Prostate gland (tissue), 2 donors: ENCODE data around the gene POLR3E. TPM values are rescaled to one million over a fixed set of nuclear protein-coding genes. Genes with fewer than 3 reads are reported as not detected.

ENCODE experiments used
- DNase-seq: peaks from one replicate; pipeline ENCODE4 v3.0.0-alpha.2; 2019; ENCODE audit warnings: low spot score
- H3K27ac ChIP-seq, 2 donors: fragments of 200-600 bp; sonication (generic); 2 replicates each; pipeline ENCODE4 v1.5.1; 2017 to 2019
- H3K27me3 ChIP-seq: fragments of 200-600 bp; sonication (generic); replicated peaks from 2 replicates; pipeline ENCODE4 v1.5.1; 2019; ENCODE audit not compliant: insufficient read depth
- H3K36me3 ChIP-seq, 2 donors: fragments of 200-600 bp; sonication (generic); 1 replicate in 1 of 2; 2 replicates in 1 of 2; pipeline versions ENCODE4 v1.5.1 to v1.8.1; 2017 to 2019
- H3K4me1 ChIP-seq: fragments of 200-600 bp; sonication (generic); replicated peaks from 2 replicates; pipeline ENCODE4 v1.5.1; 2019
- H3K4me3 ChIP-seq, 2 donors: fragments of 200-600 bp; sonication (generic); 2 replicates each; pipeline ENCODE4 v1.5.1; 2017 to 2019
- H3K9me3 ChIP-seq: fragments of 200-600 bp; sonication (generic); 2 replicates; pipeline ENCODE4 v1.5.1; 2017
- CTCF ChIP-seq, 4 experiments: fragments of 200-600 bp in 2 of 4; fragments of 450-650 bp in 2 of 4; sonication (generic) in 2 of 4; IDR thresholded peaks; 1 replicate in 3 of 4; 2 replicates in 1 of 4; pipeline ENCODE4 v1.5.1; 2016 to 2019; ENCODE audit warnings: antibody characterized with exemption in 4 of 4, mild to moderate bottlenecking in 2 of 4, moderate library complexity in 2 of 4
- POLR2A ChIP-seq: fragments of 450-650 bp; IDR thresholded peaks from one replicate; pipeline ENCODE4 v1.6.1; 2016; ENCODE audit warnings: antibody characterized with exemption, mild to moderate bottlenecking
- POLR2AphosphoS5 ChIP-seq: sonication (generic); formaldehyde crosslinking; IDR thresholded peaks from one replicate; pipeline ENCODE4 v1.6.1; 2017; ENCODE audit warnings: antibody characterized with exemption
- WGBS: methylation state at CpG from one replicate; pipeline ENCODE4 v1.1.5; 2018; 5-methylcytosine and 5-hydroxymethylcytosine counted together
- intact Hi-C: fragments of 100-400 bp; cut with DNase I; formaldehyde crosslinking; loops from one replicate; pipeline ENCODE4 v1.14.2; 2022
- total RNA-seq, 2 donors: library from RNA; depleted of rRNA; stranded (reverse); fragments of >200 nt; gene quantifications; one replicate each; pipeline ENCODE4 v1.1.0, GENCODE V29; 2016

Gene POLR3E
- total RNA-seq, 2 donors from 2014 or later, result 52.3 to 61.7 TPM

DNA sequence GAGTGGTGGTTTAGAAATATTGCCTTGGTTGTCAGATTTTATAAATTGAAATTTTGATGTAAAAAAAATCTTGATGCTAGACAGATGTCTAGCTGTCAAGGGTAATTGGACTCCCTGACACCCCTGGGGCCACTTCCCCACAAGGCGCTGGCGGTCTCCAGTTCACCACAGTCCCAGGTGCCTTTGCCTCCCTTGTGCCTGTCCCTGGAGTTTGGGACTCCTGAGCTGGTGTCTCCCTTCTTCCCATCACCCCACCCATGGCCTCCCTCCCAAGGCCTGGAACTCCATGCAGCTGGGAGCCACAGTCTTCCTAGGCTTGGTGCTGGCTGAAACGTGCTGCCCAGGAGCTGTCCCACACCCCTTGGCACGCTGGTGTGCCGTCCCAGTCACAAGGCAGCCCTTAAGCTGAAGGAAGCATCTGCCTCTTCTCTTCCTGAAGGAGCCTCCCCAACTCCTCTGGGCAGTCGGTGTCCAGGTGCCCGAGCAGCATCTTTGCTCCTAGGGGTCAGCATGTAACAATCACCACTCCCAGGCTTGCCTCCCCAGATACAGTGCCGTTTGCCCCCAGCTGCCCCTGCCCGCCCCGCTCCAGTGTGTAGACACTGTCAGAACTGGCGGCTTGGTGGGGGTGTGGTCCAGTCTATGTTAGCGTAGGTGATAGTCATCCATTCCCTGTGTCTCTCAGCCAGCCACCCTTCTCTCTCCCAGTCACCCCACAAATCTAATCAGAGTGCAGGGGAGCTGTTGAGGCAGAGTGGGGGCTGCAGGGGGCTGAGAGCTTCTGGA is 26.2 kb downstream of the POLR3E start:
- H3K9me3 ChIP-seq, result no peaks in the 10 kb centered on the region
- 86% methylated on average over 12 of the region's 12 CpGs for WGBS

GRCh38 chr16:22323959-22324786 is 27.0 kb downstream of the POLR3E start:
- TF ChIP-seq POLR2AphosphoS5 (no peak), POLR2A (no peak)
- Histone ChIP-seq H3K4me3 (no peak overlapping the region), H3K27ac (no peak overlapping the region), H3K36me3 (peaks cover 0 to 23% of the 10 kb centered on the region in 2 donors), H3K9me3 (no peaks in the 10 kb centered on the region), H3K27me3 (no peaks in the 10 kb centered on the region), H3K4me1 (no peaks in the 10 kb centered on the region)
- intact Hi-C loops, result loop anchor here (5.0 to 10.0 kb wide), 2 partner anchors 48 to 351 kb away; partner anchors contain the start of gene CDR2
- 94% methylated on average over 24 of the region's 24 CpGs for WGBS
- DNase-seq, result no peak

More for the DNA sequence above, 26.2 kb downstream of the POLR3E start:
- peaks cover 0 to 23% of the 10 kb centered on the region in 2 donors for H3K36me3 ChIP-seq
- H3K27me3 ChIP-seq, result no peaks in the 10 kb centered on the region
- no peak overlapping the region for H3K4me3 ChIP-seq
- H3K4me1 ChIP-seq, result no peaks in the 10 kb centered on the region
- TF ChIP-seq POLR2AphosphoS5 (no peak), CTCF (IDR thresholded peaks at IDR 0.05) (no peak), POLR2A (no peak)
- no peak for DNase-seq
- no peak overlapping the region for H3K27ac ChIP-seq
- intact Hi-C loops, result loop anchor here (5.0 to 10.0 kb wide), 2 partner anchors 49 to 351 kb away; partner anchors contain the start of gene CDR2

- no peak overlapping the region for H3K27ac ChIP-seq
- H3K36me3 ChIP-seq, result peaks cover 0 to 23% of the 10 kb centered on the region in 2 donors
- TF ChIP-seq POLR2A (no peak), CTCF (IDR thresholded peaks at IDR 0.05) (no peak), POLR2AphosphoS5 (no peak)
Measured at GRCh38 chr16:22324787-22325597, 27.8 kb downstream of the POLR3E start.

DNA sequence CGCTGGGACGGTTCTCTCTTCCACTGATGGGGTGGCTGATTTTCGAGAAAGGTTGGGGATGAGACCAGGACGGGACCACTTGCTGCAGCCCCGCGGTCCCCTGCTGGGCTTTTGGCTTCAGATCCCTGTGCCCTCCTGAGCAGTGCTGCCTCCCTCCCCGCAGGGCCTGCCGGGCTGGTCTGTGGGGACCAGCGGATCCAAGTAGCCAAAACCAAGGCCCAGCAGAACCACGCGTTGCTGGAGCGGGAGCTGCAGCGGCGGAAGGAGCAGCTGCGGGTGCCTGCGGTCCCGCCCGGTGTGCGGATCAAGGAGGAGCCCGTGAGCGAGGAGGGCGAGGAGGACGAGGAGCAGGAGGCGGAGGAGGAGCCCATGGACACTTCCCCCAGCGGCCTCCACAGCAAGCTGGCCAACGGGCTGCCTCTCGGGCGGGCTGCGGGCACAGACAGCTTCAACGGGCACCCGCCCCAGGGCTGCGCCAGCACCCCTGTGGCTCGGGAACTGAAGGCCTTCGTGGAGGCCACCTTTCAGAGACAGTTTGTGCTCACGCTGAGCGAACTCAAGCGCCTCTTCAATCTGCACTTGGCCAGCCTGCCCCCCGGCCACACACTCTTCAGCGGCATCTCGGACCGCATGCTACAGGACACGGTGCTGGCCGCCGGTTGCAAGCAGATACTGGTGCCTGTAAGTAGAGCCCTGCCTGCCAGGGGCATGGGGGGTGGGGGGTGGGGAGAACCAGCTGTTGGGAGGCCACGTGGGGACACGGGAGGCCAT is 28.6 kb downstream of the POLR3E start:
- intact Hi-C loops, result loop anchor here (10.0 kb wide), 1 partner anchor 349 kb away; no protein-coding TSS in a partner anchor
- Histone ChIP-seq H3K4me1 (peaks cover 2% of the 10 kb centered on the region), H3K27me3 (no peaks in the 10 kb centered on the region), H3K27ac (no peak overlapping the region), H3K36me3 (peaks cover 0 to 23% of the 10 kb centered on the region in 2 donors), H3K4me3 (no peak overlapping the region), H3K9me3 (no peaks in the 10 kb centered on the region)
- 95% methylated on average over 45 of the region's 46 CpGs for WGBS
- TF ChIP-seq CTCF (IDR thresholded peaks at IDR 0.05) (no peak), POLR2A (no peak)
- no peak for DNase-seq

More at GRCh38 chr16:22324787-22325597, 27.8 kb downstream of the POLR3E start:
- Histone ChIP-seq H3K9me3 (no peaks in the 10 kb centered on the region), H3K4me1 (no peaks in the 10 kb centered on the region), H3K4me3 (no peak overlapping the region), H3K27me3 (no peaks in the 10 kb centered on the region)
- WGBS, result 88% methylated on average over 19 of the region's 19 CpGs
- intact Hi-C loops, result loop anchor here (5.0 to 10.0 kb wide), 2 partner anchors 47 to 350 kb away; partner anchors contain the start of gene CDR2
- no peak for DNase-seq
